AG09319 (cell line): ENCODE data around the gene LSM14B.
"Not testable (repeated sequence)": the region's sequence is repeated elsewhere in the genome, so short reads cannot be mapped to it uniquely, and the experiment has no call there.

Experiments used
- DNase-seq: peaks from one replicate; pipeline ENCODE4 v3.0.0-alpha.2; 2010; ENCODE audit warnings: low read depth; ENCODE audit errors: extremely low read depth
- TF ChIP-seq, protein P1 (sequence below): IDR thresholded peaks from 2 replicates; pipeline ENCODE4 v1.5.1; 2011; ENCODE audit warnings: low read depth, mild to moderate bottlenecking, inconsistent platforms, low read length, moderate library complexity

Gene LSM14B

DNA sequence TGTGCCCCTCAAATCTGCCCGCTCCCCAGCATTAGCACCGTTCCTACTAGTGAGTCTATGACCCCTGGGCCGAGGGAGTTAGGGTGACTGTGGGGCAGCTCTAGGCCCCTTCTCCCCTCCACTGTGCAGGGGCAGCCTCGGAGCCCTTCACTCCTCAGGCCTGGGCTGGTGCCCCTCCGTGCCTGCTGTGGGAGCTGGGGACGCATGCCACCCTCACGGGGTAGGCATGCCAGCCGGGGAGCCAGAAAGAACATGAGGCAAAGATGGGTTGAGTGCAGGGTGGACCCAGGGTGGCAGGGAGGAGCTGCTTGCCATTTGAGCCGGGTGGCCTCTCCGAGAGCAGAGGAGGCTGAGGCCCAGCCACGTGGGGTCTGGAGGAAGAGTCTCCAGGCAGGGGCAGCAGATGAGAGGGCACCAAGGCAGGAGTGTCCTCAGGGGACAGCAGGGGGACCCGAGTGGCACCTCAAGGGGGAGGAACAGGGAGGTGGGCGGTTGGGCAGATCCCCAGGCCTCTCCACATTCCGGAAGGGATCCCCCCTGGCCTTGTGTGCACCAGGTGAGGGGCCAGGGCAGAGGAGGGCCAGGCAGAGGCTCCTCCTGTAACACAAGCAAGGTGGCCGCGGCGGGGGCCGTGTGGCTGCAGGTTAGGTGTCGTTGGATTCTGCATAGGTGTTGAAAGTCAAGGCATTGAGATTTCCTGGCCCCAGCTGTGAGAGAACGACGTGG is 18.6 kb upstream of the LSM14B start:
- DNase-seq: no peak
- TF ChIP-seq, protein P1, sequence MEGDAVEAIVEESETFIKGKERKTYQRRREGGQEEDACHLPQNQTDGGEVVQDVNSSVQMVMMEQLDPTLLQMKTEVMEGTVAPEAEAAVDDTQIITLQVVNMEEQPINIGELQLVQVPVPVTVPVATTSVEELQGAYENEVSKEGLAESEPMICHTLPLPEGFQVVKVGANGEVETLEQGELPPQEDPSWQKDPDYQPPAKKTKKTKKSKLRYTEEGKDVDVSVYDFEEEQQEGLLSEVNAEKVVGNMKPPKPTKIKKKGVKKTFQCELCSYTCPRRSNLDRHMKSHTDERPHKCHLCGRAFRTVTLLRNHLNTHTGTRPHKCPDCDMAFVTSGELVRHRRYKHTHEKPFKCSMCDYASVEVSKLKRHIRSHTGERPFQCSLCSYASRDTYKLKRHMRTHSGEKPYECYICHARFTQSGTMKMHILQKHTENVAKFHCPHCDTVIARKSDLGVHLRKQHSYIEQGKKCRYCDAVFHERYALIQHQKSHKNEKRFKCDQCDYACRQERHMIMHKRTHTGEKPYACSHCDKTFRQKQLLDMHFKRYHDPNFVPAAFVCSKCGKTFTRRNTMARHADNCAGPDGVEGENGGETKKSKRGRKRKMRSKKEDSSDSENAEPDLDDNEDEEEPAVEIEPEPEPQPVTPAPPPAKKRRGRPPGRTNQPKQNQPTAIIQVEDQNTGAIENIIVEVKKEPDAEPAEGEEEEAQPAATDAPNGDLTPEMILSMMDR: no peak

DNA sequence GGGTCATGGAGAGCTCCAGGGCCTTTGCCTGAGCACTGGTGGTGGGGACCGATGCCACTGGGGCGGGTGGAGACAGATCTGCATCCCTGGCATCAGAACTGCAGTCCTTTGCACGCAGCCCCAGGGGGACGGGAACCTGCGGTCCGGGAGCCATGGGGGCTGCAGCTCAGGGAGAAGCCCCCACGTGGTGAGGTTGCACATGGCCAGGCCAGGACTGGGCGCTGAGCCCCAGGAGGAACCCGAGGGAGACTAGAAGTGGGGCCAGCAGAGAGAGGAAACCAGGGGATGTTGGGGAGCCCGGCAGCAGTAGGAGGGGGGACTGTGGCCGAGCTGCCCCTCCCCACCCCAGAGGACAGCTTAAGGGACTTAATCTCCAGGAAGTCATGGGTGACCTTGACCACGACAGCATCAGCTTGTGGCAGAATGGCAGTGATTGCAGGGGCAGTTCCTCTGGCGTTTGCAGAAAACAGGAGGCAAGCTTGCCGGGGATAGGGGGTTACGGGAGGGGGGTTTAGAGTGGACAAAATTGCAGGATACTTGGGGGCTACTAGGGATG is 18.0 kb upstream of the LSM14B start:
- TF ChIP-seq, protein P1: no peak

GRCh38 chr20:62104791-62105345 is 17.4 kb upstream of the LSM14B start:
- TF ChIP-seq, protein P1: no peak
- no peak for DNase-seq

More for the DNA sequence above, 18.0 kb upstream of the LSM14B start:
- DNase-seq: no peak

GRCh38 chr20:62105592-62105991 is 16.7 kb upstream of the LSM14B start:
- TF ChIP-seq, protein P1: no peak
- DNase-seq: no peak

GRCh38 chr20:62111148-62111547 is 11.1 kb upstream of the LSM14B start:
- TF ChIP-seq, protein P1: no peak
- DNase-seq: no peak

DNA sequence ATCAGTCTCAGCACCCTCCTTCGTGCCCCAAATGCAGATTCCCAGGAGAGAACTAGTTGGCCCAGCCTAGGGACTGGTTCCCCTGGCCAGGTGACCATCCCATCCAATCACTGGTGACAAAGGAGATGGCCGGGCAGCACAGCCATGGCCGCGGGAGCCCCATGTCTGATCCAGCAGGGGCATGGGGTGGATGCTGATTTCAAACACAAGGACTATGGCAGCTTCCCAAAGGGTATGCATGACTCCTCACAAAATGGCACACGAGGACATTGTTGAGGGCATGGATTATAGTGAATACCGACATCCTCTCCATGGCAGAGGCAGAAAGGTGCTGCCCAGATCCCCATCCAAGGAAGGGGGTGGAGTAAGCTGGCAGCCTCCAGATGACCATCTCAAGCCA is 9.9 kb upstream of the LSM14B start:
- TF ChIP-seq, protein P1: no peak
- no peak for DNase-seq

- TF ChIP-seq, protein P1: no peak
- DNase-seq: no peak
These were observed 7.4 kb upstream of the LSM14B start for GRCh38 chr20:62114894-62115293.

GRCh38 chr20:62115800-62116407 is 6.4 kb upstream of the LSM14B start:
- DNase-seq: not testable (repeated sequence)
